ENCODE data around the gene COG1.
A peak's percentile ranks its signal among the peaks of the same experiment; 100 is the strongest.
"Not testable (repeated sequence)": the region's sequence is repeated elsewhere in the genome, so short reads cannot be mapped to it uniquely, and the experiment has no call there.

COG1 gene
- total RNA-seq: 49.2 reads per million, percentile 68 among the genes with 10 or more reads in this experiment

- peak; percentile 76 for DNase-seq
These were observed at the start of gene COG1 for GRCh38 chr17:73192894-73193701. Gene COG1 (plus strand): TSS chr17:73193055. CDS start chr17:73193070, 15 bp downstream.

GRCh38 chr17:73144209-73144608 is 48.6 kb upstream of the COG1 start:
- not testable (repeated sequence) for DNase-seq

GRCh38 chr17:73145641-73146040 is 47.2 kb upstream of the COG1 start:
- no peak for DNase-seq

- not testable (repeated sequence) for DNase-seq
These were observed 45.1 kb upstream of the COG1 start for GRCh38 chr17:73147791-73148190.

- no peak for DNase-seq
These were observed 44.1 kb upstream of the COG1 start for GRCh38 chr17:73148540-73149334.

- DNase-seq: not testable (repeated sequence)
These were observed 42.1 kb upstream of the COG1 start for GRCh38 chr17:73150622-73151300.

- DNase-seq: no peak
These were observed 40.8 kb upstream of the COG1 start for GRCh38 chr17:73151916-73152632.

GRCh38 chr17:73155410-73156165 is 37.3 kb upstream of the COG1 start:
- DNase-seq: no peak

GRCh38 chr17:73156166-73156840 is 36.6 kb upstream of the COG1 start:
- DNase-seq: peak; percentile 19

- DNase-seq: no peak
These were observed 35.9 kb upstream of the COG1 start for GRCh38 chr17:73156887-73157520.

- no peak for DNase-seq
These were observed 35.3 kb upstream of the COG1 start for GRCh38 chr17:73157521-73157890.

GRCh38 chr17:73158133-73158532 is 34.7 kb upstream of the COG1 start:
- DNase-seq: no peak

- no peak for DNase-seq
These were observed 31.8 kb upstream of the COG1 start for GRCh38 chr17:73160980-73161630.

- no peak for DNase-seq
These were observed 29.8 kb upstream of the COG1 start for GRCh38 chr17:73163043-73163442.

- no peak for DNase-seq
These were observed 27.0 kb upstream of the COG1 start for GRCh38 chr17:73165616-73166404.

GRCh38 chr17:73166731-73167581 is 25.9 kb upstream of the COG1 start:
- DNase-seq: no peak

- no peak for DNase-seq
These were observed 24.2 kb upstream of the COG1 start for GRCh38 chr17:73168667-73169066.

- DNase-seq: no peak
These were observed 22.5 kb upstream of the COG1 start for GRCh38 chr17:73170324-73170723.
